Astrocyte (in vitro differentiated cells and primary cell): ENCODE measurements around the gene NFATC4.

Source experiments
- EZH2 ChIP-seq: IDR thresholded peaks from 2 replicates; pipeline ENCODE4 v1.6.1; 2012; ENCODE audit warnings: mild to moderate bottlenecking, low read length, inconsistent platforms; ENCODE audit not compliant: insufficient read depth
- TF ChIP-seq, protein P1 (sequence below): IDR thresholded peaks from 2 replicates; pipeline ENCODE4 v1.5.1; 2011; ENCODE audit warnings: low read depth, mild to moderate bottlenecking, inconsistent platforms, low read length, moderate library complexity; ENCODE audit not compliant: insufficient read depth

DNA sequence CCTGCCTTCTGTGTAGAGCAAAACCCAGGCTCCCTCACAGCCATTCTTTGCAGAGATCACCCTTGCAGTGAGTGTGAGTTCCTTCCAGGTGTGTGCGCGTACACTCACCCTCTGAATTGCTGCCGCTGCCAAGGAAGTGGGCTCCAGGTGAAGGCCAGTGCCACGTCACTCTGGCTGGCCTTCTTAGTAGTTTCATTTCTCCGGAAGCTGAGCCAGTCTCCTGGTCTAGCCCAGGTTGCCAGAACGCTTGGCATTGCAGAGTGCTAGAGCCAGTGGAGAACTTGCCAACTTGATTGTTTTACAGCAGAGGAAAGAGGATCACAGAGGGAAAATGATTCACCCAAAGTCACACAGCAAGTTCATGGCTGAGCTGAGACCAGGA is 50.5 kb downstream of the NFATC4 start:
- TF ChIP-seq EZH2 = no peak
- TF ChIP-seq, protein P1, sequence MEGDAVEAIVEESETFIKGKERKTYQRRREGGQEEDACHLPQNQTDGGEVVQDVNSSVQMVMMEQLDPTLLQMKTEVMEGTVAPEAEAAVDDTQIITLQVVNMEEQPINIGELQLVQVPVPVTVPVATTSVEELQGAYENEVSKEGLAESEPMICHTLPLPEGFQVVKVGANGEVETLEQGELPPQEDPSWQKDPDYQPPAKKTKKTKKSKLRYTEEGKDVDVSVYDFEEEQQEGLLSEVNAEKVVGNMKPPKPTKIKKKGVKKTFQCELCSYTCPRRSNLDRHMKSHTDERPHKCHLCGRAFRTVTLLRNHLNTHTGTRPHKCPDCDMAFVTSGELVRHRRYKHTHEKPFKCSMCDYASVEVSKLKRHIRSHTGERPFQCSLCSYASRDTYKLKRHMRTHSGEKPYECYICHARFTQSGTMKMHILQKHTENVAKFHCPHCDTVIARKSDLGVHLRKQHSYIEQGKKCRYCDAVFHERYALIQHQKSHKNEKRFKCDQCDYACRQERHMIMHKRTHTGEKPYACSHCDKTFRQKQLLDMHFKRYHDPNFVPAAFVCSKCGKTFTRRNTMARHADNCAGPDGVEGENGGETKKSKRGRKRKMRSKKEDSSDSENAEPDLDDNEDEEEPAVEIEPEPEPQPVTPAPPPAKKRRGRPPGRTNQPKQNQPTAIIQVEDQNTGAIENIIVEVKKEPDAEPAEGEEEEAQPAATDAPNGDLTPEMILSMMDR = no peak
